ENCODE data around the gene TTC33. TPM values are rescaled to one million over a fixed set of nuclear protein-coding genes. Genes with fewer than 3 reads are reported as not detected.

TTC33 gene
- total RNA-seq, 4 donors from 2014 or later: 5.0 to 12.6 (median 7.0) TPM

DNA sequence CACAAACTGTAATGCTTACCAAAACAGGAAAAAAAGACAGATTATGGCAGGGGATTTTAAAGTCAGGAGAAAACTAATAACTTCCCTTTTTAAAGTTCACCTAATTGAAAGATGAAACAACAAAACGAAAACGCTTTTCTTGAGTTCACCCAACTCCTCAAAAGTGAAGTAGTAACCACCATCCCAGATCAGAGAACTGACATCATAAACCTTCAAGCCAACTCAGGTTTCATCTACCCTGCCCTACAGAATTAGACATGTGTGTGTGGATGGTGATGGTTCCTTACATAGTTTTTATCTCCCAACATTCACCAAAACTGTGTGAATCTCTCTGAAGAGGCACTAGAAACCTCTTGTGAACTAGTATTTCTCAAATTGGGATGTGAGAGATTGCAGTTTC lies 271.3 kb downstream of the TTC33 start:
- no peak for DNase-seq
- Histone ChIP-seq H3K27me3 (no peaks in the 10 kb centered on the region), H3K9me3 (no peaks in the 10 kb centered on the region), H3K27ac (no peak overlapping the region), H3K4me1 (no peaks in the 10 kb centered on the region), H3K4me3 (no peak overlapping the region), H3K36me3 (no peaks in the 10 kb centered on the region)
- intact Hi-C loops (cut with DNase I): no loop called here
- 75 to 88% methylated on average over 2 of the region's 2 CpGs for whole genome bisulfite sequencing, 2 donors
- TF ChIP-seq POLR2A (IDR thresholded peaks at IDR 0.05): no peak
- TF ChIP-seq, protein P1, sequence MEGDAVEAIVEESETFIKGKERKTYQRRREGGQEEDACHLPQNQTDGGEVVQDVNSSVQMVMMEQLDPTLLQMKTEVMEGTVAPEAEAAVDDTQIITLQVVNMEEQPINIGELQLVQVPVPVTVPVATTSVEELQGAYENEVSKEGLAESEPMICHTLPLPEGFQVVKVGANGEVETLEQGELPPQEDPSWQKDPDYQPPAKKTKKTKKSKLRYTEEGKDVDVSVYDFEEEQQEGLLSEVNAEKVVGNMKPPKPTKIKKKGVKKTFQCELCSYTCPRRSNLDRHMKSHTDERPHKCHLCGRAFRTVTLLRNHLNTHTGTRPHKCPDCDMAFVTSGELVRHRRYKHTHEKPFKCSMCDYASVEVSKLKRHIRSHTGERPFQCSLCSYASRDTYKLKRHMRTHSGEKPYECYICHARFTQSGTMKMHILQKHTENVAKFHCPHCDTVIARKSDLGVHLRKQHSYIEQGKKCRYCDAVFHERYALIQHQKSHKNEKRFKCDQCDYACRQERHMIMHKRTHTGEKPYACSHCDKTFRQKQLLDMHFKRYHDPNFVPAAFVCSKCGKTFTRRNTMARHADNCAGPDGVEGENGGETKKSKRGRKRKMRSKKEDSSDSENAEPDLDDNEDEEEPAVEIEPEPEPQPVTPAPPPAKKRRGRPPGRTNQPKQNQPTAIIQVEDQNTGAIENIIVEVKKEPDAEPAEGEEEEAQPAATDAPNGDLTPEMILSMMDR (IDR thresholded peaks at IDR 0.05): no peak

DNA sequence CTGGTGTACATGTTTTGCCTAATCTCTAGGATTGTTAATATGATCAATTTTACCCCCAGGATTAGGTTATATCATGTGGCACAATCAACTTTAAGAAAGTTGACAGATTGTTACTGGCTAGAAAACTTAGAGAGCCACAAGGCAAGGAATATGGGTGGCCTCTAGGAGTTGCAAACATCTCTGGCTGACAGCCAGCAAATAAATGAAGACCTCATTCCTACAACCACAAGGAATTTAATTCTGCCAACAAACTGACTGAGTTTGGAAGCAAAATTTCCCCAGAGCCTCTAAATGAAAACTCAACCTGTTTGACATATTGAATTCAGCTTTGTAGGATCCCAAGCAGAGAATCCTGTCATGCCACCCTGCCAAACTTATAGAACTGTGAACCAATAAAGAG lies 272.4 kb downstream of the TTC33 start:
- Histone ChIP-seq H3K27me3 (no peaks in the 10 kb centered on the region), H3K27ac (no peak overlapping the region), H3K4me3 (no peak overlapping the region), H3K36me3 (no peaks in the 10 kb centered on the region), H3K4me1 (no peaks in the 10 kb centered on the region), H3K9me3 (no peaks in the 10 kb centered on the region)
- intact Hi-C loops (cut with DNase I): no loop called here
- TF ChIP-seq POLR2A (IDR thresholded peaks at IDR 0.05): no peak
- TF ChIP-seq, protein P1 (IDR thresholded peaks at IDR 0.05): no peak
- DNase-seq: no peak

DNA sequence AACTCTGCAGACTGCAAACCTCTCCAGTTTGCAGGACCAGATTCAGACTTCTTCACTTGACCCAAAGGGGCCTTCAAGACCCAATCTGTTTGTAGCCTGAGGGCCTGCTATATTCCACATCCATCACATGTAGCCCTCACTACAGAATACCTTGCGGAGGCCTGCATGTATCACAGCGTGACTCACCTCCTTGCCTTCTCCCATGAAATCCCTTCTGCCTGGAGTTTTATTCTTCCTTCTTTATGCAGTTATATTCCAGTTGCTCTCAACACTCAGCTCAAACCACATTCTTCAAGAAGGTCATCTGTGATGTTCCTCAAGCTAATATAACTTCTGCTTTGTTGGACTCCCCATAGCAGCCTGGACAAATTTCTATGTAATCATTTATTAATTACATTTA lies 274.5 kb downstream of the TTC33 start:
- intact Hi-C loops (cut with DNase I): no loop called here
- WGBS, 2 donors: 64 to 85% methylated on average over 2 of the region's 2 CpGs
- no peaks in the 10 kb centered on the region for H3K9me3 ChIP-seq
- DNase-seq: no peak
- H3K4me3 ChIP-seq: no peak overlapping the region
- H3K4me1 ChIP-seq: no peaks in the 10 kb centered on the region
- no peaks in the 10 kb centered on the region for H3K36me3 ChIP-seq
- H3K27ac ChIP-seq: no peak overlapping the region
- no peaks in the 10 kb centered on the region for H3K27me3 ChIP-seq
- TF ChIP-seq, protein P1 (IDR thresholded peaks at IDR 0.05): no peak

DNA sequence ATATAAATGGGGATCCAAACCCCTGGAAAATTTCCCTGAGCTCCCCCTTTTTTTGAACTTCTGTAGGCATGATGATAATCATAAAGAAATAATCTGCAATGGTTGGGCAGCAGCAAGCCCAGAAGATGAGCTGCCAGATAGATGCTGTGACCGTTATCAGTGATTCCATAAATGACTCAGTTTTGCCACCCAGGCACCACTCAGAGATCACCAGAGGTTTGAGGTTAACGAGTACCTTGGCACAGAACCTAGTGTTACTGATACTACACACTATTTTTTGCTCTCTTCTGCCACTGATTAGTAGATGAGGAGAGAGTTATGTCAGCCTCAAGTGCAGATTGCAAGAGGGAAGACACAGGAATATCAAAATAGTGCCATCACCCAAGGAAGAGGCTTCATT lies 275.4 kb downstream of the TTC33 start:
- no peak overlapping the region for H3K4me3 ChIP-seq
- intact Hi-C loops (cut with DNase I): no loop called here
- no peak overlapping the region for H3K27ac ChIP-seq
- no peaks in the 10 kb centered on the region for H3K36me3 ChIP-seq
- no peak for TF ChIP-seq POLR2A (IDR thresholded peaks at IDR 0.05)
- TF ChIP-seq, protein P1 (IDR thresholded peaks at IDR 0.05): no peak
- no peaks in the 10 kb centered on the region for H3K9me3 ChIP-seq
- H3K27me3 ChIP-seq: no peaks in the 10 kb centered on the region
- no peaks in the 10 kb centered on the region for H3K4me1 ChIP-seq
- DNase-seq: no peak
- WGBS, 2 donors: 70 to 86% methylated on average over 2 of the region's 2 CpGs

DNA sequence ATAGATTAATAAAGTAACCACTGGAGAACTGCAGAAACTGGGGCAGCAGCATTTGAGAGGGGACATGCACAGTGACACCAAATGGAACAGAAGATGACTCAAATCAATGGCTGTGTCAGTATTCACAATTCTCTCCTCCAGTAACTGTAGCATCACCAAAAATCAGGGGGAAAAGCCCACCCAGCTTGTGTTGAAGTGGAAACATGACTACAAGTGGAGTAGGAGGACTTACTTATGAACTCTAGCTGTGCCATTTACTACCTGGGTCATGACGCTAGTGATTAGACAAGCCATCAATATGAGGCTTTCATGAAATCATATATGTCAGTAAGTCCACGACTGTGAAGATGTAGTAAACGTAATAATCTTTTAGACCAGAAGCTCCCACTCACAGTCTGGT lies 275.8 kb downstream of the TTC33 start:
- H3K27me3 ChIP-seq: no peaks in the 10 kb centered on the region
- intact Hi-C loops (cut with DNase I): no loop called here
- TF ChIP-seq, protein P1 (IDR thresholded peaks at IDR 0.05): no peak
- TF ChIP-seq POLR2A (IDR thresholded peaks at IDR 0.05): no peak
- H3K27ac ChIP-seq: no peak overlapping the region
- no peak overlapping the region for H3K4me3 ChIP-seq
- no peaks in the 10 kb centered on the region for H3K9me3 ChIP-seq
- DNase-seq: no peak
- no peaks in the 10 kb centered on the region for H3K4me1 ChIP-seq
- 53 to 61% methylated on average over 3 of the region's 3 CpGs for whole genome bisulfite sequencing, 2 donors
- no peaks in the 10 kb centered on the region for H3K36me3 ChIP-seq
